ENCODE results near the gene HDAC11.

- TF ChIP-seq POLR2A (IDR thresholded peaks at IDR 0.05) (no peak), CTCF (IDR thresholded peaks at IDR 0.05) (no peak)
Measured at GRCh38 chr3:13432093-13432492, 48.0 kb upstream of the HDAC11 start.

All from heart left ventricle (tissue), 13 donors.